Keratinocyte (primary cell): ENCODE results near the gene CELA1.

Experiments
- EZH2 ChIP-seq: IDR thresholded peaks from one replicate; pipeline ENCODE4 v1.6.1; 2012; ENCODE audit warnings: inconsistent platforms, mild to moderate bottlenecking, low read length, moderate library complexity
- TF ChIP-seq, protein P1 (sequence below), 3 experiments: IDR thresholded peaks in 1 of 3; conservative IDR thresholded peaks in 1 of 3; optimal IDR thresholded peaks in 1 of 3; 2 replicates in 2 of 3; 3 replicates in 1 of 3; pipeline versions ENCODE3 to v1.5.1; 2011; ENCODE audit warnings: low read length in 3 of 3, mild to moderate bottlenecking in 3 of 3, moderate library complexity in 2 of 3, control low read depth in 1 of 3, inconsistent platforms in 1 of 3; ENCODE audit not compliant: insufficient read depth in 2 of 3; ENCODE audit errors: extremely low read depth in 1 of 3

DNA sequence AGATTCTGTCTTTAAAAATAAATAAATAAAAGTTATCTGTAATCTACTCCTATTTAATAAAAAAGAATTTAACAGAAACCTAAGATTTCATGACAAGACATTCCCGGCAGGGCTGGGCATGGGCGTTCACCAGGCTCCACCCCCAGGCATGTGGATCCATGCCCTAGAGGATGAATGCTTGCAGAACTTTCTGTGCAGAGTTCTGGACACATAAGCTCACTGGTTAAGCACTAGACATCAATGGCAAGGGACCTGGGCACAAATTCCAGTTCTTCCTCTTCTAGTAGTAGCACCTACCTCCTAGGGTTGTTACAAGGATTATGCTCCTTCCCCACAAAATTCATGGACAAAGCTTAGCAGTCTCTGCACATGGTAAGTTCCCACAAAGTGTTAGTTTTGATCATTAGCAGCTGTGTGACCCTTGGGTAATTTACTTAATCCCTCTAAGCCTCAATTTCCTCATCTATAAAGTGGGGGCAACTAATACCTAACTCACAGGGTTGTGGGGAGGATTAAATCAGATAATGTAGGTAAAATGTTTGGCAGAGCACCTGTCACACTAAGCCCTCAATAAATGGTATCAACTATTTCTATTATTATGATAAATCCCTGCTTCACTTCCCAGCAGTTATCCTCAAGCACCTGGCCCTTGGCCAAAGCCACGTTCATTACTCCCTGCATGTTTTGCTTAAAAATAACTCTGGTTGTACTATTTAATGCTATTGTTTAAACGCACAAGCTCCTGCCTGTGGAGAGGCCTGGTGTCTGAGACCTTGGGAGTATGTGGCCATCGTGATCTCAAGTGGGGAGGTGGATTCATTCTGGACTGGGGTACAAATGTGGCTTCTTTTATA, 35.0 kb upstream of the CELA1 start:
- TF ChIP-seq, protein P1, sequence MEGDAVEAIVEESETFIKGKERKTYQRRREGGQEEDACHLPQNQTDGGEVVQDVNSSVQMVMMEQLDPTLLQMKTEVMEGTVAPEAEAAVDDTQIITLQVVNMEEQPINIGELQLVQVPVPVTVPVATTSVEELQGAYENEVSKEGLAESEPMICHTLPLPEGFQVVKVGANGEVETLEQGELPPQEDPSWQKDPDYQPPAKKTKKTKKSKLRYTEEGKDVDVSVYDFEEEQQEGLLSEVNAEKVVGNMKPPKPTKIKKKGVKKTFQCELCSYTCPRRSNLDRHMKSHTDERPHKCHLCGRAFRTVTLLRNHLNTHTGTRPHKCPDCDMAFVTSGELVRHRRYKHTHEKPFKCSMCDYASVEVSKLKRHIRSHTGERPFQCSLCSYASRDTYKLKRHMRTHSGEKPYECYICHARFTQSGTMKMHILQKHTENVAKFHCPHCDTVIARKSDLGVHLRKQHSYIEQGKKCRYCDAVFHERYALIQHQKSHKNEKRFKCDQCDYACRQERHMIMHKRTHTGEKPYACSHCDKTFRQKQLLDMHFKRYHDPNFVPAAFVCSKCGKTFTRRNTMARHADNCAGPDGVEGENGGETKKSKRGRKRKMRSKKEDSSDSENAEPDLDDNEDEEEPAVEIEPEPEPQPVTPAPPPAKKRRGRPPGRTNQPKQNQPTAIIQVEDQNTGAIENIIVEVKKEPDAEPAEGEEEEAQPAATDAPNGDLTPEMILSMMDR (optimal IDR thresholded peaks at IDR 0.05 in 1 of 3, IDR thresholded peaks at IDR 0.05 in 1 of 3, conservative IDR thresholded peaks at IDR 0.05 in 1 of 3; ENCODE audit: extremely low read depth in 1 of 3, insufficient read depth in 2 of 3, low read length in 3 of 3), result no peak
- TF ChIP-seq EZH2, result no peak
